MM.1S (cell line): ENCODE measurements around the gene GDAP2.

ENCODE experiments used
- CTCF ChIP-seq: fragments of 300-600 bp; sonication (generic); IDR thresholded peaks from 2 replicates; pipeline ENCODE4 v1.5.1; 2016; ENCODE audit warnings: antibody characterized with exemption, low read length, mixed read lengths
- EZH2 ChIP-seq: fragments of 300-600 bp; sonication (generic); optimal IDR thresholded peaks from 2 replicates; pipeline ENCODE3; 2017; ENCODE audit warnings: low read depth, mild to moderate bottlenecking, antibody characterized with exemption, low read length, mixed read lengths

DNA sequence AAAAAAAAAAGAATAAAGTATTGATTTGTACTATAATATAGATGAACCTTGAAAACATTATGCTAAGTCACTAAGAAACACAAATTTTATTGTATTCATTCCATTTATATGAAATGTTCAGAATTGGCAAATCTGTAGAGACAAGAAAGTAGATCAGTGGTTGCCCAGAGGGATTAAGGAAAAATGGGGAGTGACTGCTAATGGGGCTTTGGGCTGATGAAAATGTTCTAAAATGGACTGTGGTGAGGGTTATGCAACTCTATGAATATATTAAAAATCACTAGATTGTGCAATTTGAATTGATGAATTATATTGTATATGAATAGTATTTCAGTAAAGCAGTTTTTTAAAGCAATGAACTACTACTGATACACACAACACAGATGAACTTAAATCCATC is 10.0 kb downstream of the GDAP2 start:
- TF ChIP-seq EZH2 = no peak
- TF ChIP-seq CTCF = no peak
